ENCODE measurements around the gene ICAM5.

The ICAM5 gene

DNA sequence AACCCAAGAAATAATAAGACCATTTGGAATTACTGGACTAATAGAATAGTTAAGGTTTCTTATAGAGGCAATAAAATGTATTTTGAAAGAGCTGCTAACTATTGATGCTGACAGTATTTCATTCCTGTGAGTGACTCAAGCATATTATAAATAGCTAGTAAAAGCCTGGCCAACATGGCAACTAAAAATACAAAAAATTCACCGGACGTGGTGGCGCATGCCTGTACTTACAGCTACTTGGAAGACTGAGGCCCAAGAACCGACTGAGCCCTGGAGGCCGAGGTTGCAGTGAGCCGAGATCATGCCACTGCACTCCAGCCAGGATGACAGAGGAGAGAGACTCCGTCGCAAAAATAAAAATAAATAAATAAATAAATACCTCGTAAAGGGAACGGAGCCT is 55.0 kb downstream of the ICAM5 start:
- DNase-seq (ENCODE audit: low read depth, low spot score): no peak
